T-helper 1 cell treated with Interleukin-12 subunit alpha and Interleukin-12 subunit beta and Interleukin-4 antibody, amounts not matched to agents 30 μg/mL and 1 μg/mL, for 36 hours (primary cell): ENCODE results near the gene TRABD2B.

Source experiments
- H3K27ac Mint-ChIP-seq: one replicate; pipeline ENCODE4 v1.8.0; 2021; ENCODE audit warnings: mild to moderate bottlenecking, mixed read lengths
- H3K27me3 Mint-ChIP-seq: one replicate; pipeline ENCODE4 v1.8.0; 2021; ENCODE audit warnings: low read depth, mixed read lengths
- H3K36me3 Mint-ChIP-seq: one replicate; pipeline ENCODE4 v1.8.0; 2021; ENCODE audit warnings: low read depth, mixed read lengths
- H3K4me1 Mint-ChIP-seq: one replicate; pipeline ENCODE4 v1.8.0; 2021; ENCODE audit warnings: low read depth, mixed read lengths
- H3K4me3 Mint-ChIP-seq: one replicate; pipeline ENCODE4 v1.8.0; 2021; ENCODE audit warnings: mild to moderate bottlenecking, moderate library complexity, mixed read lengths
- H3K9me3 Mint-ChIP-seq: one replicate; pipeline ENCODE4 v1.8.0; 2021; ENCODE audit warnings: mixed read lengths

TRABD2B gene

GRCh38 chr1:47871799-47872353, 125.3 kb downstream of the TRABD2B start:
- Mint-ChIP-seq H3K36me3 (no peaks in the 10 kb centered on the region), H3K27me3 (no peaks in the 10 kb centered on the region), H3K27ac (no peak overlapping the region), H3K4me3 (no peak overlapping the region), H3K9me3 (no peaks in the 10 kb centered on the region), H3K4me1 (no peaks in the 10 kb centered on the region)

GRCh38 chr1:47870946-47871676, 126.1 kb downstream of the TRABD2B start:
- Mint-ChIP-seq H3K4me1 (no peaks in the 10 kb centered on the region), H3K27me3 (no peaks in the 10 kb centered on the region), H3K27ac (no peak overlapping the region)

GRCh38 chr1:47870480-47870879, 126.7 kb downstream of the TRABD2B start:
- no peaks in the 10 kb centered on the region for H3K4me1 Mint-ChIP-seq
- H3K36me3 Mint-ChIP-seq: no peaks in the 10 kb centered on the region
- no peak overlapping the region for H3K27ac Mint-ChIP-seq
- H3K4me3 Mint-ChIP-seq: no peak overlapping the region
- no peaks in the 10 kb centered on the region for H3K9me3 Mint-ChIP-seq
- H3K27me3 Mint-ChIP-seq: no peaks in the 10 kb centered on the region

More at GRCh38 chr1:47870946-47871676, 126.1 kb downstream of the TRABD2B start:
- H3K4me3 Mint-ChIP-seq: no peak overlapping the region
- no peaks in the 10 kb centered on the region for H3K36me3 Mint-ChIP-seq
- no peaks in the 10 kb centered on the region for H3K9me3 Mint-ChIP-seq

- Mint-ChIP-seq H3K36me3 (no peaks in the 10 kb centered on the region), H3K4me1 (no peaks in the 10 kb centered on the region), H3K27me3 (no peaks in the 10 kb centered on the region), H3K27ac (no peak overlapping the region), H3K9me3 (no peaks in the 10 kb centered on the region), H3K4me3 (no peak overlapping the region)
Measured at GRCh38 chr1:47868348-47868676, 128.9 kb downstream of the TRABD2B start.

GRCh38 chr1:47867438-47868347, 129.5 kb downstream of the TRABD2B start:
- Mint-ChIP-seq H3K27me3 (no peaks in the 10 kb centered on the region), H3K36me3 (no peaks in the 10 kb centered on the region), H3K27ac (no peak overlapping the region), H3K9me3 (no peaks in the 10 kb centered on the region), H3K4me1 (no peaks in the 10 kb centered on the region), H3K4me3 (no peak overlapping the region)

GRCh38 chr1:47866601-47867437, 130.4 kb downstream of the TRABD2B start:
- no peak overlapping the region for H3K27ac Mint-ChIP-seq
- H3K4me3 Mint-ChIP-seq: no peak overlapping the region
- H3K9me3 Mint-ChIP-seq: no peaks in the 10 kb centered on the region
- H3K4me1 Mint-ChIP-seq: no peaks in the 10 kb centered on the region
- H3K27me3 Mint-ChIP-seq: no peaks in the 10 kb centered on the region
- no peaks in the 10 kb centered on the region for H3K36me3 Mint-ChIP-seq

GRCh38 chr1:47865881-47866535, 131.2 kb downstream of the TRABD2B start:
- H3K9me3 Mint-ChIP-seq: no peaks in the 10 kb centered on the region
- no peaks in the 10 kb centered on the region for H3K27me3 Mint-ChIP-seq
- no peak overlapping the region for H3K27ac Mint-ChIP-seq
- no peaks in the 10 kb centered on the region for H3K36me3 Mint-ChIP-seq
- H3K4me1 Mint-ChIP-seq: no peaks in the 10 kb centered on the region
- H3K4me3 Mint-ChIP-seq: no peak overlapping the region

GRCh38 chr1:47859092-47859743, 138.0 kb downstream of the TRABD2B start:
- H3K9me3 Mint-ChIP-seq: no peaks in the 10 kb centered on the region

GRCh38 chr1:47856996-47857395, 140.2 kb downstream of the TRABD2B start:
- no peaks in the 10 kb centered on the region for H3K27me3 Mint-ChIP-seq
- H3K36me3 Mint-ChIP-seq: no peaks in the 10 kb centered on the region
- peaks cover 3% of the 10 kb centered on the region for H3K4me1 Mint-ChIP-seq
- H3K9me3 Mint-ChIP-seq: no peaks in the 10 kb centered on the region
- no peak overlapping the region for H3K27ac Mint-ChIP-seq
- H3K4me3 Mint-ChIP-seq: no peak overlapping the region

More at GRCh38 chr1:47859092-47859743, 138.0 kb downstream of the TRABD2B start:
- Mint-ChIP-seq H3K4me3 (no peak overlapping the region), H3K36me3 (no peaks in the 10 kb centered on the region), H3K27me3 (no peaks in the 10 kb centered on the region), H3K27ac (no peak overlapping the region), H3K4me1 (peaks cover 3% of the 10 kb centered on the region)

GRCh38 chr1:47855230-47855629, 142.0 kb downstream of the TRABD2B start:
- Mint-ChIP-seq H3K27me3 (no peaks in the 10 kb centered on the region), H3K4me1 (peaks cover 3% of the 10 kb centered on the region), H3K9me3 (no peaks in the 10 kb centered on the region), H3K27ac (no peak overlapping the region), H3K4me3 (no peak overlapping the region), H3K36me3 (no peaks in the 10 kb centered on the region)

GRCh38 chr1:47854552-47855144, 142.5 kb downstream of the TRABD2B start:
- Mint-ChIP-seq H3K4me1 (peaks cover 3% of the 10 kb centered on the region), H3K27ac (no peak overlapping the region), H3K36me3 (no peaks in the 10 kb centered on the region), H3K9me3 (no peaks in the 10 kb centered on the region), H3K27me3 (no peaks in the 10 kb centered on the region), H3K4me3 (no peak overlapping the region)

- Mint-ChIP-seq H3K4me3 (no peak overlapping the region), H3K36me3 (no peaks in the 10 kb centered on the region), H3K27me3 (no peaks in the 10 kb centered on the region)
Measured at GRCh38 chr1:47853852-47854251, 143.3 kb downstream of the TRABD2B start.

GRCh38 chr1:47853059-47853458, 144.1 kb downstream of the TRABD2B start:
- Mint-ChIP-seq H3K9me3 (no peaks in the 10 kb centered on the region), H3K27ac (no peak overlapping the region), H3K4me1 (no peaks in the 10 kb centered on the region), H3K36me3 (no peaks in the 10 kb centered on the region), H3K4me3 (no peak overlapping the region), H3K27me3 (no peaks in the 10 kb centered on the region)

More at GRCh38 chr1:47853852-47854251, 143.3 kb downstream of the TRABD2B start:
- Mint-ChIP-seq H3K4me1 (no peaks in the 10 kb centered on the region), H3K27ac (no peak overlapping the region), H3K9me3 (no peaks in the 10 kb centered on the region)
